ENCODE measurements around the gene TMEM204.

DNA sequence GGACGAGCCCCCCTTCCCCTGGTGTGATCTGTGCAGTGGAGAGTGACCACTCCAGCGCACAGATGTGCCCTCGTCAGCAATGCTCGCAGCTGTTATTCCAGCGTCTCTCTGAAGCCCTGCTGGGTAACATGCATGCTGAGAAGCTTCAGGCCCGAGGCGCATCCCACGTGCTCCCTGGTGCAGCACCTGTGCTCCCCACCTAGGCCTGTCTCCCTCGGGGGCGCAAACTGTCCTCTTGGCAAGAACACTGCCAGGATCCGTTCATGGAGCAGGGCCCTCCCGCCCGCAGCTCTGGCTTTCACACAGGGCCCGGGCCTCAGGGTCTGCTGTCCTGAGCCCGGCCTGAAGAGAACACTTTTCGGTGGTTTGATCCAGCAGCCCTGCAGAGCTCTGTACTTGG is 13.0 kb downstream of the TMEM204 start:
- TF ChIP-seq, protein P1, sequence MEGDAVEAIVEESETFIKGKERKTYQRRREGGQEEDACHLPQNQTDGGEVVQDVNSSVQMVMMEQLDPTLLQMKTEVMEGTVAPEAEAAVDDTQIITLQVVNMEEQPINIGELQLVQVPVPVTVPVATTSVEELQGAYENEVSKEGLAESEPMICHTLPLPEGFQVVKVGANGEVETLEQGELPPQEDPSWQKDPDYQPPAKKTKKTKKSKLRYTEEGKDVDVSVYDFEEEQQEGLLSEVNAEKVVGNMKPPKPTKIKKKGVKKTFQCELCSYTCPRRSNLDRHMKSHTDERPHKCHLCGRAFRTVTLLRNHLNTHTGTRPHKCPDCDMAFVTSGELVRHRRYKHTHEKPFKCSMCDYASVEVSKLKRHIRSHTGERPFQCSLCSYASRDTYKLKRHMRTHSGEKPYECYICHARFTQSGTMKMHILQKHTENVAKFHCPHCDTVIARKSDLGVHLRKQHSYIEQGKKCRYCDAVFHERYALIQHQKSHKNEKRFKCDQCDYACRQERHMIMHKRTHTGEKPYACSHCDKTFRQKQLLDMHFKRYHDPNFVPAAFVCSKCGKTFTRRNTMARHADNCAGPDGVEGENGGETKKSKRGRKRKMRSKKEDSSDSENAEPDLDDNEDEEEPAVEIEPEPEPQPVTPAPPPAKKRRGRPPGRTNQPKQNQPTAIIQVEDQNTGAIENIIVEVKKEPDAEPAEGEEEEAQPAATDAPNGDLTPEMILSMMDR (IDR thresholded peaks at IDR 0.05), result no peak
- TF ChIP-seq POLR2A (IDR thresholded peaks at IDR 0.05) (no peak), EP300 (IDR thresholded peaks at IDR 0.05) (no peak)

Measured in ovary (tissue), 3 donors.